IMR-90 (cell line): ENCODE measurements around the gene DIO1. TPM values are rescaled to one million over a fixed set of nuclear protein-coding genes. Genes with fewer than 3 reads are reported as not detected.
A peak's percentile ranks its signal among the peaks of the same experiment; 100 is the strongest.
"Not testable (repeated sequence)": the region's sequence is repeated elsewhere in the genome, so short reads cannot be mapped to it uniquely, and the experiment has no call there.

Experiments
- ATAC-seq: fragments of 200-7000 bp; cut with Tn5 transposase; 2 replicates; pipeline ENCODE4 v1.9.1; 2020; ENCODE audit warnings: low read depth, mild to moderate bottlenecking, moderate library complexity
- BruUV-seq: library from RNA; stranded (reverse); fragments of 400-500 nt; replicated peaks from 2 replicates; lab custom pipeline; 2021; lab: Mats Ljungman, UMichigan
- CTCF ChIA-PET: fragments of 300-600 bp; formaldehyde crosslinking; extraction: SDS; loops from one replicate; lab custom pipeline; 2021; ENCODE audit warnings: antibody characterized with exemption; lab: Yijun Ruan, JAX
- POLR2A ChIA-PET: fragments of 300-600 bp; sonication (Branson Sonifier 250); formaldehyde crosslinking; loops from one replicate; lab custom pipeline; 2022; ENCODE audit warnings: antibody characterized with exemption; ENCODE audit not compliant: unreplicated experiment; lab: Charles Lee
- DNase-seq: peaks from one replicate; pipeline ENCODE4 v3.0.0; 2013
- H2AFZ ChIP-seq: replicated peaks from 2 replicates; pipeline ENCODE3; 2013; ENCODE audit warnings: low read length, mild to moderate bottlenecking; ENCODE audit not compliant: poor library complexity
- H2AK5ac ChIP-seq: 2 replicates; pipeline ENCODE4 v1.6.1; 2013; ENCODE audit warnings: low read depth, low read length, inconsistent platforms
- H2AK9ac ChIP-seq: replicated peaks from 2 replicates; pipeline ENCODE3; 2013; ENCODE audit warnings: mild to moderate bottlenecking, low read depth, low read length, moderate library complexity; ENCODE audit not compliant: poor library complexity
- H2BK120ac ChIP-seq: 2 replicates; pipeline ENCODE4 v1.6.1; 2013; ENCODE audit warnings: low read depth, low read length, inconsistent platforms
- H2BK15ac ChIP-seq: 3 replicates; pipeline ENCODE4 v1.6.1; 2013; ENCODE audit warnings: low read depth, low read length, inconsistent platforms
- H2BK20ac ChIP-seq: 2 replicates; pipeline ENCODE4 v1.6.1; 2013; ENCODE audit warnings: low read depth, mild to moderate bottlenecking, inconsistent platforms, low read length, moderate library complexity
- H2BK5ac ChIP-seq: 2 replicates; pipeline ENCODE4 v1.6.1; 2013; ENCODE audit warnings: mild to moderate bottlenecking, low read depth, low read length, inconsistent platforms; ENCODE audit not compliant: poor library complexity, severe bottlenecking
- H3K14ac ChIP-seq: replicated peaks from 2 replicates; pipeline ENCODE4 v1.6.1; 2013; ENCODE audit warnings: low read depth, low read length, inconsistent platforms
- H3K18ac ChIP-seq: 2 replicates; pipeline ENCODE4 v1.6.1; 2013; ENCODE audit warnings: low read depth, low read length, control low read depth
- H3K23ac ChIP-seq: 2 replicates; pipeline ENCODE4 v1.6.1; 2013; ENCODE audit warnings: low read depth, low read length, inconsistent platforms
- H3K27ac ChIP-seq: 2 replicates; pipeline ENCODE4 v1.5.1; 2013; ENCODE audit warnings: mild to moderate bottlenecking, control low read depth, low read length; ENCODE audit not compliant: insufficient read depth
- H3K27me3 ChIP-seq: 2 replicates; pipeline ENCODE4 v1.6.1; 2013; ENCODE audit warnings: low read length; ENCODE audit not compliant: control insufficient read depth, insufficient read depth
- H3K36me3 ChIP-seq: 2 replicates; pipeline ENCODE4 v1.6.1; 2013; ENCODE audit warnings: low read length, mixed read lengths; ENCODE audit not compliant: control insufficient read depth, insufficient read depth
- H3K4ac ChIP-seq: 2 replicates; pipeline ENCODE4 v1.6.1; 2013; ENCODE audit warnings: low read depth, low read length, inconsistent platforms
- H3K4me1 ChIP-seq: 2 replicates; pipeline ENCODE4 v1.6.1; 2013; ENCODE audit warnings: low read length, mixed read lengths; ENCODE audit not compliant: control insufficient read depth, insufficient read depth
- H3K4me2 ChIP-seq: 2 replicates; pipeline ENCODE4 v1.6.1; 2013; ENCODE audit warnings: low read depth, mild to moderate bottlenecking, control low read depth, low read length, moderate library complexity
- H3K4me3 ChIP-seq: 2 replicates; pipeline ENCODE4 v1.5.1; 2013; ENCODE audit warnings: low read depth, mild to moderate bottlenecking, control low read depth, low read length, moderate library complexity; ENCODE audit not compliant: insufficient read depth
- H3K56ac ChIP-seq: 2 replicates; pipeline ENCODE4 v1.6.1; 2013; ENCODE audit warnings: low read length, inconsistent platforms; ENCODE audit not compliant: insufficient read depth; ENCODE audit errors: extremely low read depth
- H3K79me1 ChIP-seq, 2 experiments: 2 replicates each; pipeline ENCODE4 v1.6.1; 2013; ENCODE audit warnings: low read length in 2 of 2, inconsistent platforms in 1 of 2, low read depth in 1 of 2
- H3K9ac ChIP-seq: 2 replicates; pipeline ENCODE4 v1.6.1; 2013; ENCODE audit warnings: low read depth, low read length, control low read depth
- H3K9me1 ChIP-seq: 2 replicates; pipeline ENCODE4 v1.6.1; 2013; ENCODE audit warnings: low read length, inconsistent platforms; ENCODE audit not compliant: insufficient read depth
- H3K9me3 ChIP-seq: 2 replicates; pipeline ENCODE4 v1.6.1; 2013; ENCODE audit warnings: low read length; ENCODE audit not compliant: control insufficient read depth, insufficient read depth
- H4K20me1 ChIP-seq: 2 replicates; pipeline ENCODE4 v1.6.1; 2013; ENCODE audit warnings: low read length, inconsistent platforms; ENCODE audit not compliant: insufficient read depth
- H4K5ac ChIP-seq: 2 replicates; pipeline ENCODE4 v1.6.1; 2013; ENCODE audit warnings: mild to moderate bottlenecking, low read depth, low read length, control low read depth
- H4K8ac ChIP-seq, 2 experiments: 2 replicates each; pipeline ENCODE4 v1.6.1; 2013; ENCODE audit warnings: low read depth in 2 of 2, low read length in 2 of 2, control low read depth in 1 of 2, inconsistent platforms in 1 of 2
- H4K91ac ChIP-seq: 2 replicates; pipeline ENCODE4 v1.6.1; 2013; ENCODE audit warnings: low read depth, low read length, inconsistent platforms; ENCODE audit not compliant: insufficient read depth
- FOS ChIP-seq: fragments of 150-350 bp; IDR thresholded peaks from 2 replicates; pipeline ENCODE4 v1.6.1; 2016; ENCODE audit warnings: low read depth, low read length
- RAD21 ChIP-seq: IDR thresholded peaks from 2 replicates; pipeline ENCODE4 v1.6.1; 2012; ENCODE audit warnings: low read length, improper control_type of control experiment
- SMC3 ChIP-seq: fragments of 150-350 bp; IDR thresholded peaks from 2 replicates; pipeline ENCODE4 v1.6.1; 2016; ENCODE audit warnings: low read depth, mild to moderate bottlenecking, antibody characterized with exemption, low read length, moderate library complexity
- WGBS, 2 experiments: methylation state at CpG; one replicate each; pipeline versions ENCODE4 v1.1.5 to v1.1.7; 2013; ENCODE audit warnings: missing lambda C conversion rate in 2 of 2; ENCODE audit not compliant: insufficient read length in 1 of 2; ENCODE audit errors: extremely low coverage in 2 of 2; 5-methylcytosine and 5-hydroxymethylcytosine counted together
- dilution Hi-C: fragments of 300-500 bp; cut with HindIII; formaldehyde crosslinking; loops from one replicate; pipeline ENCODE4 v1.14.3; 2018; ENCODE audit warnings: low sequenced_read_pairs; ENCODE audit not compliant: unreplicated experiment
- in situ Hi-C: fragments of 300-500 bp; cut with MboI; formaldehyde crosslinking; loops from 3 replicates; pipeline ENCODE4 v1.14.3; 2019; ENCODE audit warnings: low sequenced_read_pairs, inconsistent platforms, mixed read lengths
- intact Hi-C: fragments of 100-400 bp; cut with micrococcal nuclease; formaldehyde crosslinking; loops from 2 replicates; pipeline ENCODE4 v1.10.0; 2022
- polyA plus RNA-seq, 3 experiments: library from polyadenylated mRNA; depleted of rRNA; stranded (reverse); fragments of >200 nt; gene quantifications; 2 replicates each; pipeline ENCODE4 v1.2.3, GENCODE V29; 2012; ENCODE audit warnings: low replicate concordance in 1 of 3
- total RNA-seq: library from RNA; depleted of rRNA; stranded (reverse); fragments of >200 nt; gene quantifications from 2 replicates; pipeline ENCODE4 v1.2.3, GENCODE V29; 2012
- TF ChIP-seq, protein P1 (sequence below): conservative IDR thresholded peaks from 2 replicates; pipeline ENCODE4 v1.5.1; 2012; ENCODE audit warnings: mild to moderate bottlenecking, low read depth, low read length, improper control_type of control experiment

The DIO1 gene
- total and polyA plus RNA-seq, 2 of the 4 experiments (the other 2 are of a cell fraction) = not detected

DNA sequence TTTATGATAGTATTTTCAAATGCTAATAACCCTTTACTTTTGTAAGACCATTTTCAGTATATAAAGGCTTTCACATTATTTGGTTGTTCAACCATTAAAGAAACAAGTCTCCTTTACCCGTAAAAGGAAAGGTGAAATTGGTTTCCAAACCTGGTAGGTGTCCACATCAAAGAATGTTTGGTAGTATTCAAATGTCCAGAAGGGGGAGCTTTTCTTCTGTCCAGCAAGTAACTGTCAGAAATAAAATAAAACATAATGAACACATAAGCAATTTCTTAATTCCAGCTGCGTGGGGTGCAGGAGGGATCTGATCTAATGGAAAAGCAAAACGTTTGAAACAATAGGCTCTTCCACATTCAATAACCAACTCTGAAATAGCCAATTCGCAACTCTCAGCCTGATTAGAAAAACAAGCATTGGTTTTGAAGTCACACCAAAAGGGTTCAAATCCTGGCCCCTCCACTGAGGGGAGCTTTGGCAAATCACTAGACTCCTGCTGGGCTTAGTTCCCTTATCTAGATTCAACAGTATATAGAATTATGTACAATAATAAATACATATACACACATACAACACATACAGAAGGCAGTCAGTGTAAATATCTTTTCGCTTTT lies 15.4 kb upstream of the DIO1 start:
- H4K20me1 ChIP-seq = no peaks in the 10 kb centered on the region
- H4K8ac ChIP-seq = no peak overlapping the region
- intact Hi-C loops (loop anchor here (1.0 to 5.0 kb wide), 3 partner anchors 71 to 609 kb away; partner anchors contain the start of genes TCEANC2 and TMEM59), dilution Hi-C loops (no loop called here), in situ Hi-C loops (no loop called here)
- no peaks in the 10 kb centered on the region for H3K27me3 ChIP-seq
- ChIA-PET CTCF (interaction anchor here (0.6 to 2.8 kb wide), 12 partner anchors 8 to 757 kb away, joined by 3 to 12 read pairs (median 3); partner anchors contain the start of genes IFT25 and LRRC42), POLR2A (no interaction called here)
- no peak overlapping the region for H3K23ac ChIP-seq
- H3K9me1 ChIP-seq = no peaks in the 10 kb centered on the region
- no peak overlapping the region for H2AK9ac ChIP-seq
- no peak overlapping the region for H3K4me3 ChIP-seq
- H2AK5ac ChIP-seq = no peak overlapping the region
- peak; percentile 65 for ATAC-seq
- H3K4ac ChIP-seq = no peak overlapping the region
- H2BK15ac ChIP-seq = no peak overlapping the region
- no peaks in the 10 kb centered on the region; a peak in 1 of 4 replicates for H3K79me1 ChIP-seq
- BruUV-seq = no TSS peak
- H2BK5ac ChIP-seq = no peak overlapping the region
- H3K4me2 ChIP-seq = no peak overlapping the region
- H3K14ac ChIP-seq = no peak overlapping the region
- H3K9me3 ChIP-seq = 0 out of 2 replicates have a peak, but pooled peaks cover 1% of the 10 kb centered on the region
- peak; percentile 69 for DNase-seq
- H3K56ac ChIP-seq = no peak overlapping the region
- no peak overlapping the region for H4K5ac ChIP-seq
- no CpG with 5 or more reads among the region's 5 CpGs for WGBS, 2 experiments
- no peak overlapping the region for H3K9ac ChIP-seq
- TF ChIP-seq, protein P1, sequence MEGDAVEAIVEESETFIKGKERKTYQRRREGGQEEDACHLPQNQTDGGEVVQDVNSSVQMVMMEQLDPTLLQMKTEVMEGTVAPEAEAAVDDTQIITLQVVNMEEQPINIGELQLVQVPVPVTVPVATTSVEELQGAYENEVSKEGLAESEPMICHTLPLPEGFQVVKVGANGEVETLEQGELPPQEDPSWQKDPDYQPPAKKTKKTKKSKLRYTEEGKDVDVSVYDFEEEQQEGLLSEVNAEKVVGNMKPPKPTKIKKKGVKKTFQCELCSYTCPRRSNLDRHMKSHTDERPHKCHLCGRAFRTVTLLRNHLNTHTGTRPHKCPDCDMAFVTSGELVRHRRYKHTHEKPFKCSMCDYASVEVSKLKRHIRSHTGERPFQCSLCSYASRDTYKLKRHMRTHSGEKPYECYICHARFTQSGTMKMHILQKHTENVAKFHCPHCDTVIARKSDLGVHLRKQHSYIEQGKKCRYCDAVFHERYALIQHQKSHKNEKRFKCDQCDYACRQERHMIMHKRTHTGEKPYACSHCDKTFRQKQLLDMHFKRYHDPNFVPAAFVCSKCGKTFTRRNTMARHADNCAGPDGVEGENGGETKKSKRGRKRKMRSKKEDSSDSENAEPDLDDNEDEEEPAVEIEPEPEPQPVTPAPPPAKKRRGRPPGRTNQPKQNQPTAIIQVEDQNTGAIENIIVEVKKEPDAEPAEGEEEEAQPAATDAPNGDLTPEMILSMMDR = peak; percentile 67
- TF ChIP-seq FOS (no peak), SMC3 (peak; percentile 86), RAD21 (peak; percentile 72)
- no peak overlapping the region for H2BK120ac ChIP-seq
- no peak overlapping the region for H2BK20ac ChIP-seq
- no peak overlapping the region for H3K27ac ChIP-seq
- H3K36me3 ChIP-seq = peaks cover 19% of the 10 kb centered on the region
- H2AFZ ChIP-seq = no peak overlapping the region
- H3K18ac ChIP-seq = no peak overlapping the region
- no peak overlapping the region for H4K91ac ChIP-seq
- no peaks in the 10 kb centered on the region for H3K4me1 ChIP-seq

DNA sequence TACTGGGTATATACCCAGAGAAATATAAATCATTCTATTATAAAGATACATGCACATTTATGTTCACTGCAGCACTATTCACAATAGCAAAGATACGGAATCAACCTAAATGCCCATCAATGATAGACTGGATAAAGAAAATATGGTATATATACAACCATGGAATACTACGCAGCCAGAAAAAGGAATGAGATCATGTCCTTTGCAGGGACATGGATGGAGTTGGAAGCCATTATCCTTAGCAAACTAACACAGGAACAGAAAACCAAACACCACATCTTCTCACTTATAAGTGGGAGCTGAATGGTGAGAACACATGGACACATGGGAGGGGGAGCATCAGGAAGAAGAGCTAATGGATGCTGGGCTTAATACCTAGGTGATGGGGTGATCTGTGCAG lies 12.1 kb upstream of the DIO1 start:
- H3K9me1 ChIP-seq, H3K4me3 ChIP-seq, H2AFZ ChIP-seq, H2BK20ac ChIP-seq, H4K20me1 ChIP-seq, H3K79me1 ChIP-seq, H3K27ac ChIP-seq, dilution Hi-C loops, H3K9ac ChIP-seq, intact Hi-C loops, H3K4me1 ChIP-seq, H3K4me2 ChIP-seq, H4K5ac ChIP-seq, H3K56ac ChIP-seq, H2AK9ac ChIP-seq, CTCF ChIA-PET, H2BK15ac ChIP-seq, H3K14ac ChIP-seq, BruUV-seq, H3K23ac ChIP-seq, ATAC-seq, H3K27me3 ChIP-seq, H3K9me3 ChIP-seq, H2AK5ac ChIP-seq, H4K8ac ChIP-seq, H2BK5ac ChIP-seq, H2BK120ac ChIP-seq, DNase-seq, H3K4ac ChIP-seq, H4K91ac ChIP-seq, H3K18ac ChIP-seq: not testable (repeated sequence)
- WGBS, 2 experiments = no CpG with 5 or more reads among the region's 2 CpGs
- POLR2A ChIA-PET = interaction anchor here (0.7 kb wide), 1 partner anchor 537 kb away, joined by 3 read pairs; no protein-coding TSS in a partner anchor
- in situ Hi-C loops = loop anchor here (5.0 kb wide), 1 partner anchor 65 kb away; the partner anchor contains the start of genes IFT25 and LRRC42
- peaks cover 25% of the 10 kb centered on the region for H3K36me3 ChIP-seq
